Hematopoietic multipotent progenitor cell treated with erythropoietin and hydrocortisone succinate and interleukin-3 and kit ligand, for 4 days (in vitro differentiated cells): ENCODE measurements around the gene TMOD3.
"Not testable (repeated sequence)": the region's sequence is repeated elsewhere in the genome, so short reads cannot be mapped to it uniquely, and the experiment has no call there.

Source experiments
- DNase-seq: peaks from one replicate; pipeline ENCODE4 v3.0.0-alpha.2; 2015

Gene TMOD3

DNA sequence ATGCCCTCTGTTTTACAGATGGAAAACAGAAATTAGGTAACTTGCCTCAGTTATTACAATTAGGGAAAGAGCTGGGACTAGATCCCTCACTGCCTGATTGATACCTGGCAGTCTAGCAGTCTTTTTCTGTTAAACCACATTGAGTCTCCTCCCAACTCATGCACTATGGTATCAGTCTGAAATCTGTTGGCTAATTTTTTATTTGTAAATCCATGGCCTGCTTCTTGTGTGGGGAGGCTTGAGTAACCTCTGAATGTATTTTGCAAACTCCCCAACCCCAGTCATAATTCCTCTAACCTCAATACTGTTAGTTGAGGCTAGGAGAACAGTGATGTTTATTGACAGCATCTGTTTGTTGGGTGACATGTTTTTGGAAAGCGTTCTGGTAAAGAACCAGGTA is 35.9 kb downstream of the TMOD3 start:
- peak; percentile 41 for DNase-seq

DNA sequence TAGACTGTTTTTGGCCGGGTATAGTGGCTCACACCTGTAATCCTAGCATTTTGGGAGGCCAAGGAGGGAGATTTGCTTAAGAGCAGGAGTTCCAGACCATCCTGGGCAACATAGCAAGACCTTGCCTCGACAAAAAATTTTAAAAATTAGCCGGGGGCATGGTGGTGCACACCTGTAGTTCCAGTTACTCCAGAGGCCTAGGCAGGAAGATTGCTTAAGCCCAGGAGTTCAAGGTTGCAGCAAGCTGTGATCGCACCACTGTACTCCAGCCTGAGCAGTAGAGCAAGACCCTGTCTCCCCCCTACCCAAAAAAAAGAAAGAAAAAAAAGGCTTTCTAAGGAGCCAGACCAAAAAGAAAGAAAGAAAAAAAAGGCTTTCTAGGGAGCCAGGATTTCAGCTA is 36.7 kb downstream of the TMOD3 start:
- DNase-seq = no peak

DNA sequence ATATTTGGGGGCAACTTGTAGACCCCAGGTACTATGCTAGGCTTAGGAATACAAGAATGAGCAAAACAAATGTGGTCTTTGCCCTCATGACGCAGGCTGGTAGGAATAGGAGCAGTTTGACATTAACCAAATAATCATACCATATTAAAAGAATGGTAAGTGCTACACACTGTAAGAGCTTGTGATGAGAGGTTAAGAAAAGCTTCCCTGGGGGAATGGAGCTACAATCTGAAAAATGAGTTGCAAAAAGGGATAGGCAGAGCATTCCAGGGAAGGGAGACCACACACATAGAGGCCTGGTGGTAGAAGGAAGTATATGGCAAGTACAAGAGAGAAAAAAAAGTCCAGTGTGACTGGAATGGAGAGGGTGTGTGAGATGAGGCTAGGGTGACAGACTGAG is 37.3 kb downstream of the TMOD3 start:
- no peak for DNase-seq

DNA sequence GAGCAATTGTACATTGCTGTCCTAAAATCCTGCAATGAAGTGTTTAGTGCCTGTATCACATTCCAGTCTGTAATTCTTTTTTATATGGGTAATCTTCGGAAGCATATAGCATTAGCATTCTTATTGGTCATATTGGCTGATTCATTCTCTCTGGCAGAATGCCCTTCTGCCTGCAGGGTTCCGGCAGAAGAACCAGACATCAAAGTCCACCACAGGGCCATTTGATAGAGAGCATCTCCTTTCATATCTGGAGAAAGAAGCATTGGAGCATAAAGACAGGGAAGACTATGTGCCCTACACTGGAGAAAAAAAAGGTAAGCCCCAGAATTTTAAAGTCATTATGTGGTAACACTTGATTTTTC is 39.6 kb downstream of the TMOD3 start:
- DNase-seq = peak; percentile 69

DNA sequence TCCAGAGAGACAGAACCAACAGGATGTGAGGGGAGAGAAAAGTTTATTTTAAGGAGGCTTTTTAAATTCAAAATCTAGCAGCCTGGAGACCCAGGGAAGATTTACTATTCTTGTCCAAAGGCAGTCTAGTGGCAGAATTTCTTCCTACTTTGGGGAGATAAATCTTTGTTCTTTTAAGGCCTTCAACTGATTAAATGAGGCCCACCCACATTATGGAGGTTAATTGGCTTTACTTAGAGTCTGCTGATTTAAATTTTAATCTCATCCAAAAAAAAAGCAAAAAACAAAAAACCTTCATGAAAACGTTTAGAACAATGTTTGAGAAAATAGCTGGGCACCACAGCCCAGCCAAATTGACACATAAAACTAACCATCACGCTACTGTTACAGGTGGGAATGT is 41.3 kb downstream of the TMOD3 start:
- DNase-seq = no peak

DNA sequence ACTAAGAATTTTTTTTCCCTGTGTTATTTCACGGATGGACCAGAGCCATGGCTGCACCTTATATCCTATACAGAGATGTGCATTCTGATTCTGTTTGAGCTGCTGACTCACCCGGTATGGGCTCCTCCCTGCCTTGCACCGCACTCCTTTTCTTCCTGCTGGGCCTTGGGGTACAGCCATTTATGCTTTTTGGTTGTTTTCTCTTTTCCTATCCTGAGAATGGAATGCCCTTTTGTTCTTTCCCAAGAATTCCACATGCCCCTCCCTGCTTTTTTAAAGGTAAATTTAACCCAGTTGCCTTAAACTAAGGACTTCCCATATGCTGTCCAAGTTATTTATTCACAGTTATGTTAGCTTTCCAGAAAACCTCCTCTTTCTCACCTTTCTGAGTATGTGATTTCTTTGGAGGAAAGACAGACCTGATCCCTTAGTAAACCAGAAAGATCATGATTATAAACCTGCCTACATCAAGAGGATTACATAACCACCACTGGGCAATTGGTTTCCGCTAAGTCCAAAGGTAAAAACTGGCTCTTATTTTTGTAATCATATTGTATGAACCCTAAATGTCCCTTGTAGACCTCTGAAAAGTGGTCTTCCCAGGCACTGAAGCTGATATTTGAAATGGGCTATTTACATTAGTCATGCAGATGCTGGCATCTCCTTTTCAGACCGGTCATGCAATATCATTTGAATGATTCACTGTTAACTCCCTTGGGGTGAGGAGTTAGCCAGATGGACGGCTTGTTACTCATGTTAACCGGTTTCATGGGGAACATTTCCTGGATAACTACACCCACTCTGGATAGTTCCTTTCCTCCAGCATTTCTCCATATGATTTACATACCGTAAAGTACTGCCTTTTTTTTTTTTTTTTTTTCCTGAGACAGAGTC is 45.5 kb downstream of the TMOD3 start:
- peak; percentile 34 for DNase-seq

DNA sequence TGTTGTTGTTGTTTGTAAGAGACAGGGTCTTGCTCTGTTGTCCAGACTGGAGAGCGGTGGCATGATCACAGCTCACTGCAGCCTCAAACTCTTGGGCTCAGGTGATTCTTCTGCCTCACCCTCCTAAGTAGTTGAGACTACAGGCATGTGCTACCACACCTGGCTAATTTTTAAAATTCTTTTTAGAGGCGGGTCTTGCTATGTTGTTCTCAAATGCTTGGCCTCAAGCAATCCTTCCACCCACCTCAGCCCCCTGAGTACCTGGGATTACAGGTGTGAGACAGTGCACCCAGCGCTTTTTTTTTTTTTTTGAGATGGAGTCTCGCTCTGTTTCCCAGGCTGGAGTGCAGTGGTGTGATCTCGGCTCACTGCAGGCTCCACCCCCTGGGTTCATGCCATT is 46.7 kb downstream of the TMOD3 start:
- DNase-seq = no peak

DNA sequence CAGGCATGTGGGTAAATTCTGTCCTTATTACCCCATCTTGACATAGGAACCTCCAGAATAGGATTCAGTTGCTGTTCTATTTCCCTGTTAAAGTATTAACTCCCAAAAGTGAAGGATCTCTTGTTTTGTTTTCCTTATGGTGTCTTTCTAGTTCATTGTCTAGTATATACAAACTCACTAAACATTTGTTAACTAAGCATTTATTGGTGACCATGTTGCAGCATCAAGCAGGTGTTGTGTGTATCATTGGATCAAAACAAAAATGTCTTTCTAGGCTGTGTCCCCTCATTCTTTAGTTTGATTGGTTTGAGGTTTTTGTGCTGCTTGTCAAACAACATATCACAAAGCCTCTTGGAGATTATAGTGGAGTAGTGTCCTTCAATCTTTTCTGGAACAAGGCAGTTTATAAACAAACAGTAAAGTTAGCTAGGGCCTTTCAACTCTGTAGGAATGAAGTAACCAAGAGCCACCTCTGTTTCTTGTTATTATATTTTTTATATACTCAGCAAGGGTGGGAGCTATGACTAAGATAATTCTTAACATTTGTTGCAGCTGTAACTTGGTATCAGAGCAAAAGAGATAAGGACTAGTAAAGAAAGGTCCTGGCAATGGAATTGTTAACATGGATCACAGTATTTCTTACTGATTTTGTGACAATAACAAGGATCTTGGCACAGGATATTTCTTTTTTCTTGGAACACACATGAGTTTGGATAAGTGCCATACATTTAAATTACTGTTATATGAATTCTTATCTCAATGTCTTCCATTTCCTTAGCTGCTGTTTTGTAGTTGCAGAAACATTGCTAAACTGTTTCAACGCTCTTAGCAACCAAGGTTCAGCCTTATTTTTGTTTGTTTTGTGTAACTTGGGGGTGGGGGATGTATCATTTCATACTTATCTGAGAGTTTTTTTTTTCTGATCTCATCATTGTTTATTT is 49.3 kb downstream of the TMOD3 start:
- peak; percentile 84 for DNase-seq

DNA sequence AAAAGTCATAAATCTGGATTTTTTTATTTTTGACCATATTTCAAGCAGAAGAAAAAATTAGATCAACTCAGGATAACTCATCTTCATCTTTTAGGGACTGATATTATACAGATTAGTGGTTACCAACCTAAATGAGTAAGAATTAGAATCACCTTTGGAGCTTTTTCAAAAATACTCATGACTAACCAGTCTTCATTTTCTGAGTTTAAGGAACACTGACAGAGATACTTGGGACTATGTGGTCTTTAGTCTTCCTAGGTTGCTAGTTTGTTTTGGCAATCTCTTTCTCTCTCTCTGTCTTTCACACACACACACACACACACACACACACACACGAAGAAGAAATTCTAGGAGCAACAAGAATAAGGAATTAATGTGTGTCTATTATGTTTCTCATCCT is 50.1 kb downstream of the TMOD3 start:
- DNase-seq = no peak

DNA sequence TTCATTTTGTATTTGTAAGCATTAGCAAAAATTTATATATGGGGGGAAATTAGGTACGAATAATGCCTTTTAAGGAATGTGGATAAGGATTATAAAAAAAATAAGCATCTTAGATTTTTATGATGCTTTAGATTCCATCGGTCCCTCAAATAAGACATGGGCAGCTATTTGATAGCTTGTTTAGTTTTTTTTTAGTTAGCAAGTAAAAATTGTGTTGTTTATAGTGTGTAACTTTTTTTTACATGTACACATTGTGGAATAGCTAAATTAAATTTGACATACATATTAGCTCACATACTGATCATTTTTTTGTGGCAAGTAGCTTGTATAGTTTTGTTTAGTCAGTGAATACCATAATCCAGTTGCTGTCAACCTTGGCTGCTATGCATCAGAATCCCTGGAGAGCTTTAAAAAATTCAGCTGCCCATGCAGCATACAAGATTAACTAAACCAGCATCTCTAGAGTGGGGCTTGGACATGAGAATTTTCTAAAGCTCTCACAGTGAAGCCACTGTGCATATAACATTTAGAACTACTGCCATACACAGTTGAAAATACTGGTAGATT is 53.9 kb downstream of the TMOD3 start:
- no peak for DNase-seq

DNA sequence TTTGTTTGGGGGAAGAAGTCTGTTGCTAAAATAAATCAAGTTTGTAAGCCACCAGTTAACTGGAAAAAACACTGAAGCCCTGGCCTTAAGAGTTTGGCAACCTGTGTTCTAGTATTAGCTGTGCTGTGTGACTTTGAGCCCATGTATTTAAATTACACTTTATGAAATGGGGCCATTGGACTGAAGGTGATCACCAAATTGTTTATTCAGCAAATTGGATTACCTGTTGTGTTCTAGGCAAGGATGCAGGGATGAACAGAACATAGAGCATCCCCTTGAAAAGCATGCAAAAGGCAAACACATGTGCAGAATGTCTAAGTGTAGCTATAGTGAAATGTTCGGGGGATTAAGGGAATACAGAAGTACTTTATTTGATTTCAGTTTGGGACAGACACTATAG is 54.6 kb downstream of the TMOD3 start:
- no peak for DNase-seq

DNA sequence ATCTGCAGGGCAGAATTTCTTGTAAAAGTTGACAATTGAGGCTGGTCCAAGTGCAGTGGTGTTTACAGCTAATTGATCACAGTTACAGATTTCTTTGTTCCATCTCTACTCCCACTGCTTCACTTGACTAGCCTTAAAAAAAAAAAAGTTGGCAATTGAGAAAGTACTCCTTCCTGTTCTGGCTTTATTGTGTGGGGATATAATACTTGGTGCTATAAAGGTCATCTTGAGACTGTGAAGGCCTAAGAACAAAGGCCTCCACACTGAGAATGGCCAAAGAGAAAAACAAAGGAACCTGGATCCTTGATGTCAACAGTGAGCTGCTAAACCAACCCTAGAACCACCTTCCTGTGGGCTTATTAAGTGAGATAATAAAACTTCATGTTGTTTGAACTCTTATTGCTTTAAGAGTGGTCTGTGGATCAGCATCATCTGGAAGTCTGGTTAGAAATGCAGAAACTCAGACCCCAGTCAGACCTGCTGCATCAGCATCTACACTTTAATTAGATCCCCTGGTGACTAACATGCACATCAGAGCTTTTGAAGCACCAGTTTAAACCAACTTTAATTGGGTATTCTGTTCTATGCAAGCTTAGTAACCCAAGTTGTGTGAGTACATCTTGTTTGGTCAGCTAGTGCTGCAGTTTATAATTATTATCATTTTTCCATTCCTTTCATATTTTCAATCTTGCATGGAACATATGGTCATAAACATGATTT is 55.2 kb downstream of the TMOD3 start:
- DNase-seq = no peak

DNA sequence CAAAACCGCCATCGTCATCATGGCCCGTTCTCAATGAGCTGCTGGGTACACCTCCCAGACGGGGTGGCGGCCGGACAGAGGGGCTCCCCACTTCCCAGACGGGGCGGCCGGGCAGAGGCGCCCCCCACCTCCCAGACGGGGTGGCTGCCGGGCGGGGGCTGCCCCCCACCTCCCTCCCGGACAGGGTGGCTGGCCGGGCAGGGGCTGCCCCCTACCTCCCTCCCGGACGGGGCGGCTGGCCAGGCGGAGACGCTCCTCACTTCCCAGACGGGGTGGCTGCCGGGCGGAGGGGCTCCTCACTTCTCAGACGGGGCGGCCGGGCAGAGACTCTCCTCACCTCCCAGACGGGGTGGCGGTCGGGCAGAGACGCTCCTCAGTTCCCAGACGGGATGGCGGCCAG is 56.3 kb downstream of the TMOD3 start:
- DNase-seq = not testable (repeated sequence)

DNA sequence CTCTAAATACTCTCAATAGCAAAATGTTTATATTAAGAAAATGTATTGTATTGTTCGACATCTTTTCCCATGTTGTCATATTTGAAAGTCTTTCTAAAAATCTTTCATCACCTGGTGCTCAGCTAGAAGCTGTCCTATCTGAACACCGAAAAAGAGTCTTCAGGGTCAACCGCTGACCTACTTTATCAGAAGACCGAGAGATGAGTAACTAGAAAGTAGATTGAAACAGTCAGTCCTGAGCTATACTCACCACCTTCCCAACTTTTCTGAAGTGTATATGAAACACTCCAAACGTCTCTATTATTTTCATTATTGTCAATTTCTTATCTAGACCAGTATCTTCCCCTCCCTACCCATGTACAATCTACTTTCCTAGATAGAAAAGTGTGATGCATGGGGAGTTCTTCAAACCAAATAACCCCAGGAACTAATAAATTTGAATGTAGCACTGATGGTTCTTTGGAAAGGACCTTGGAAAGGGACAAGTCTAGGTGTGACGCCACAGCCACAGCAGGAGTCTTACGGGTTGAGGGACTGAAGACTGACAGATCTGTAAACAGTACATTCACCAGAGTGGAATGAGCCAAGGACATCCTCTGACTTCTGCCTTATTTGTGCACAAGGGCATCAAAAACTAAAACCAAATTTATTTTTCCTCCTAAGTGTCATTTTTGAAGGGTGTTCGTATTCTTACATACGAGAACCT is 58.6 kb downstream of the TMOD3 start:
- no peak for DNase-seq

DNA sequence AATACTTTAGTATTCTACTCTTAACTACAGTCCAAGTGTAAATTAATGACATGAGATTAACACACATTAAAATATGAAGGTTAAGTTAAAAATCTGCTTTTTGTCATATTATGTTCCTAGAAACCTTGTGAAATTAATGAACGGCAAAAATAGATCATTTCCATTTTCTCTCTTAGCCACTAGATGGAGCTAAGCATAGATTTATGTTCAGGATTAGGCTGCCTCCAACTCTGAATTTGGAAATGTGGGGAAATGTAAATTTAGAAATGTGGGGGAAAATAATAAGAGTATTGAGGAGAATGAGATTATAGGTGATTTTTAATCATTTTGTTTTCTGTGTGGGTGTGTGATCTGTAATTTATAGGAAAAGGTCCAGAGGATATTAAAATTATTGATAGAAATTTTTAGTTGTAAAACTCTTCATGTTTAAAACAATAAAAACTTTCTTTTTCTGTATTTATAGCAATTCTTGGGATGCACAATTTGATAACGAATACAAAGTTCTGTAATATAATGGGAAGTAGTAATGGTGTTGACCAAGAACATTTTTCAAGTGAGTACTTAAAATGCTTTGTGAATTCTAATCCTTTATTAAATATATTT is 59.2 kb downstream of the TMOD3 start:
- DNase-seq = peak; percentile 68

DNA sequence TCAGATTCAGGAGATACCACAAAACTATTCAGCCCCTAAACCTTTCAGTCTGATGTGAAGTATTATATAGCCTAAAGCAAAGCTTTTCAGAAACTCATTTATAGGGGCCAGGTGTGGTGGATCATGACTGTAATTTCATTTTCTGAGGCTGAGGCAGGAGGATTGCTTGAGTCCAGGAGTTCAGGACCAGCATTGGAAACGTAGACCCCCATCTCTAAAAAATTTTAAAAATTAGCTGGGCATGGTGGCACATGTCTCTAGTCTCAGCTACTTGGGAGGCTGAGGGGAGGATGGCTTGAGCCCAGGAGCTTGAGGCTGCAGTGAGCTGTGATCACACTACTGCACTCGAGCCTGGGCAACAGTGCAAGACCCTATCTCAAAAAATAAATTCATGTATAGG is 60.0 kb downstream of the TMOD3 start:
- no peak for DNase-seq

DNA sequence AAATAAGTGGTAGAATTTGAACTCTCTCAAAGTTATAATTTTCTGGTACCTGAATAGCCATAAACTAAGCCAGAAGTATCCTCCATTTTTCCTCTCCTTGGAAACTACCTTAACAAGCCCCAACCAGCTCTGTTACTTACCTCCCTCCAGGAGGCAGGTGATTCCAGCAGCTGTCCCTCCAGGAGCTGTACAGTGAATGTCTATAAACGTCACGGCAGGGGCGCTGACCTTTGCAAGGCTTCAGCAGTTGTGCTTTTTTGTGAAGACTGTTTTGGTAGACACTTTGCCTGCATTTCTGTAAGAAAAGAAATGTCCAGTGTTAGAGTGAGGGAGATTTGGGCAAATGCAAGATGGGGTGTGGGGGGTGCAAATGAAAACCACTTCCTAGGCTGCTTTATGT is 75.0 kb downstream of the TMOD3 start:
- DNase-seq = no peak

DNA sequence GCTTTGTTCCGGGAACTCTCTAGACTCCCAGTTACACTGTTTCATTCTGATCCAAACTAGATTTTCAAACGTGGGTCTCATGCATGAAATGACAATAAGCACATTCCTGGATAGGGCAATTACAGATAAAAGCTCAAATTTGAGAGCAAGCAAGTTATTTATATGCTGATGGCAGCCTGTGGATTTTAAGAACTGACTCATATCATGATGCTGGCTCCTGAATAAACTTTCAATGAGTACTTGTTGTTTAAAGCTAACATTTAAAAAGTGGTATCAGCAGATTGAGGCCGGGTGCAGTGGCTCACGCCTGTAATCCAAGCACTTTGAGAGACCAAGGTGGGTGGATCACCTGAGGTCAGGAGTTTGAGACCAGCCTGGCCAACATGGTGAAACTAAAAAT is 75.5 kb downstream of the TMOD3 start:
- no peak for DNase-seq

DNA sequence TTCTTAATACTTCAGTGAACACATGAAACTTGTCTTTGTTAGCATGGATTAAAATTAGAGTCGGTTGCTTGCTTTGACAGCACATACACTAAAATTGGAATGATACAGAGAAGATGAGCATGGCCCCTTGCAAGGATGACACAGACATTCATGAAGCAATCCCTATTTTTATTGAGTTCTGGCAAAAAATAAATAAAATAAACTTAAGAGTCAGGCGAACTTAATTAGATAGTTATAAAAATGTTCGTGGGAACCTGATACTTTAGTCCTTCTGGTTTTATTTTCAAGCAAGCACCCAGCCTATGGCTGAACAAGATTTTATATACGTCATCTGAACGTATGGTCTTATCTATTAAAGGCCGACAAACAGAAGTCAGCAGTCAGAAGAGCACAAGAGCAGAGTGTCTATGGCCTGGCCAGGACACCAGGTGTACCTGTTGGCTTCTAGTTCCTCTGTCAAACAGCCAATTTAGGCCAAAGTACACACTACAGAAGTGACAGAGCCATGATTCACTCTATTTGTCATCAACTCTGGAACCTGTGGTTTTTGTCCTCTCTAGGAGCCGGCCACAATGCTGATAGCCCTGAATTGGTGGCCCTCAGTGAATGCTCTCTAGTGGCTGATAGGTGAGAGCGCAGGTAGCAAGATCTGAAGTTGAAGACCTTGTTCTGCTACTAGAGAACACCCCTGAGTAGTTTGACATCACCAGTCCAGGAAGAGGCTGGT is 77.8 kb downstream of the TMOD3 start:
- peak; percentile 32 for DNase-seq

DNA sequence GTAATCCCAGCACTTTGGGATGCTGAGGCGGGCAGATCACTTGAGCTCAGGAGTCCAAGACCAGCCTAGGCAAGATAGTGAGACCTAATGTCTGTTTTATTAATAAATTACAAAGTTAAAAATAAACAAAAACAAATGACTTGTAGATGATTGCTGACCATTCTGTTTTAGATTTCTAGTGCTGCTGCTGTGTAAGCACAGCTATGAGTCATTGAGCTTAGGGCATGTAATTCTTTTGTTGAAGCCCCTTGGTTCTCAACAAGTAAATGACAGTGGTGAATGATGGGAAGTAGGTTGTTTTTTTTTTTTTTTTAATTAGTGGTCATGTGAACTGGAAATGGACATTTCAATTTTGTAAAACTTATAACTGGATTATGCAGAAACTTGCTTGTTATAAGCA is 78.9 kb downstream of the TMOD3 start:
- DNase-seq = no peak

DNA sequence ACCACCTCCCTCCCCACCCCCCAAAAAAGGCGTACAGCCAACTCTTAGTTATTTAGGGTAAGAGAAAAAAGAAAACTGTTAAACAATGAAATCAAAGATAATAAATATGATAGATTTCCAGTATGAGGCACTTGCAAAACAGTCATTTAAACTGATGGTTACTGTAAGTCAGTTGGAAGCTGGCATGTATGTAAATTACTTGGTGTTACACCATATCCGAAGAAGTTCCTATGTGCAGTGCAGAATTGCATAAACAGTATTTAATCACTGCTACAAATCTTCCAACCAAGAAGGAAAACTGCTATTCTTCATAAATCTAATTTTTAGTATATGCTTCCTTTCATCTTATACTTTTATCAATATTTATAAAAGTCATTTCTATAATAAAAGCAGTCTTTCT is 80.1 kb downstream of the TMOD3 start:
- no peak for DNase-seq
